HEK293 (cell line): ENCODE measurements around the gene PRKAB1.

Experiments
- GLI2 ChIP-seq: fragments of 450-650 bp; formaldehyde crosslinking; IDR thresholded peaks from 2 replicates; pipeline ENCODE4; 2017; ENCODE audit warnings: missing biosample characterization, missing genetic modification characterization, low read depth, borderline replicate concordance
- HOXD13 ChIP-seq: sonication (generic); formaldehyde crosslinking; IDR thresholded peaks from 2 replicates; pipeline ENCODE4 v1.8.0; 2022; ENCODE audit warnings: missing genetic modification reagents, borderline replicate concordance
- ZBTB8A ChIP-seq: fragments of 450-650 bp; formaldehyde crosslinking; IDR thresholded peaks from 2 replicates; pipeline ENCODE4 v1.5.1; 2016; ENCODE audit warnings: missing biosample characterization, missing genetic modification characterization
- ZEB2 ChIP-seq: fragments of 450-650 bp; formaldehyde crosslinking; IDR thresholded peaks from 2 replicates; pipeline ENCODE4 v1.5.1; 2016; ENCODE audit warnings: missing biosample characterization, missing genetic modification characterization
- ZNF335 ChIP-seq: fragments of 450-650 bp; formaldehyde crosslinking; conservative IDR thresholded peaks from 2 replicates; pipeline ENCODE4 v1.5.1; 2016; ENCODE audit warnings: missing biosample characterization, missing genetic modification characterization
- ZNF350 ChIP-seq: fragments of 450-650 bp; formaldehyde crosslinking; IDR thresholded peaks from 2 replicates; pipeline ENCODE4 v1.5.0; 2017; ENCODE audit warnings: missing biosample characterization, mild to moderate bottlenecking, missing genetic modification characterization
- ZNF416 ChIP-seq: fragments of 450-650 bp; formaldehyde crosslinking; IDR thresholded peaks from 2 replicates; pipeline ENCODE4 v1.5.1; 2016; ENCODE audit warnings: missing biosample characterization, missing genetic modification characterization
- ZNF768 ChIP-seq: fragments of 450-650 bp; formaldehyde crosslinking; IDR thresholded peaks from 2 replicates; pipeline ENCODE4 v1.5.1; 2018; ENCODE audit warnings: missing biosample characterization, mild to moderate bottlenecking, missing genetic modification characterization
- TF ChIP-seq, protein P1 (sequence below): fragments of 450-650 bp; formaldehyde crosslinking; IDR thresholded peaks from 2 replicates; pipeline ENCODE4 v1.5.1; 2016; ENCODE audit warnings: missing biosample characterization, missing genetic modification characterization
- TF ChIP-seq, protein P2 (sequence below): fragments of 450-650 bp; formaldehyde crosslinking; IDR thresholded peaks from 2 replicates; pipeline ENCODE4 v1.5.1; 2016; ENCODE audit warnings: missing biosample characterization, missing genetic modification characterization
- TF ChIP-seq, protein P3 (sequence below): fragments of 450-650 bp; formaldehyde crosslinking; IDR thresholded peaks from 2 replicates; pipeline ENCODE4 v1.5.1; 2016; ENCODE audit warnings: missing biosample characterization, missing genetic modification characterization
- TF ChIP-seq, protein P4 (sequence below): fragments of 450-650 bp; formaldehyde crosslinking; IDR thresholded peaks from 2 replicates; pipeline ENCODE4 v1.5.1; 2016; ENCODE audit warnings: missing biosample characterization, missing genetic modification characterization
- TF ChIP-seq, protein P5 (sequence below): fragments of 450-650 bp; formaldehyde crosslinking; IDR thresholded peaks from 2 replicates; pipeline ENCODE4 v1.5.1; 2016; ENCODE audit warnings: missing biosample characterization, missing genetic modification characterization
- TF ChIP-seq, protein P6 (sequence below): fragments of 450-650 bp; formaldehyde crosslinking; IDR thresholded peaks from 2 replicates; pipeline ENCODE4 v1.5.1; 2016; ENCODE audit warnings: missing biosample characterization, missing genetic modification characterization, low read depth

DNA sequence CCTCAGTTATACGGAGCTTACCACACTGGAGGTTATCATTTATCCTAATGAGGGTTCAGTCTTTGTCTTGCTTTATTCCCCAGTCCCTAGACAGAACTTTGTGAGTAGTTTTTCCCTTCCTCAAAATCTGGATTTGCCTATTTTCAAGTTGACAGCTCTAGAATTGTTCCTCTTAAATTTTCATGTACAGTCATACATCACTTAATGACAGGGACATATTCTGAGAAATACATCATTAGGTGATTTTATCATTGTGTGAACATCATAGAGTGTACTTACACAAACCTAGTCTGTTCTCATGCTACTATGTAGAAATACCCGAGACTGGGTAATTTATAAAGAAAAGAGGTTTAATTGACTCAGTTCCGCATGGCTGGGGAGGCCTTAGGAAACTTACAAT, 3.1 kb downstream of the PRKAB1 start:
- TF ChIP-seq, protein P1, sequence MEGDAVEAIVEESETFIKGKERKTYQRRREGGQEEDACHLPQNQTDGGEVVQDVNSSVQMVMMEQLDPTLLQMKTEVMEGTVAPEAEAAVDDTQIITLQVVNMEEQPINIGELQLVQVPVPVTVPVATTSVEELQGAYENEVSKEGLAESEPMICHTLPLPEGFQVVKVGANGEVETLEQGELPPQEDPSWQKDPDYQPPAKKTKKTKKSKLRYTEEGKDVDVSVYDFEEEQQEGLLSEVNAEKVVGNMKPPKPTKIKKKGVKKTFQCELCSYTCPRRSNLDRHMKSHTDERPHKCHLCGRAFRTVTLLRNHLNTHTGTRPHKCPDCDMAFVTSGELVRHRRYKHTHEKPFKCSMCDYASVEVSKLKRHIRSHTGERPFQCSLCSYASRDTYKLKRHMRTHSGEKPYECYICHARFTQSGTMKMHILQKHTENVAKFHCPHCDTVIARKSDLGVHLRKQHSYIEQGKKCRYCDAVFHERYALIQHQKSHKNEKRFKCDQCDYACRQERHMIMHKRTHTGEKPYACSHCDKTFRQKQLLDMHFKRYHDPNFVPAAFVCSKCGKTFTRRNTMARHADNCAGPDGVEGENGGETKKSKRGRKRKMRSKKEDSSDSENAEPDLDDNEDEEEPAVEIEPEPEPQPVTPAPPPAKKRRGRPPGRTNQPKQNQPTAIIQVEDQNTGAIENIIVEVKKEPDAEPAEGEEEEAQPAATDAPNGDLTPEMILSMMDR (tag by site-specific recombination) = no peak
- no peak for TF ChIP-seq ZNF416 (tag by site-specific recombination)
- TF ChIP-seq ZNF768 (tag by site-specific recombination) = no peak
- TF ChIP-seq ZBTB8A (tag by site-specific recombination) = no peak
- TF ChIP-seq HOXD13 (CRISPR knock-in tag) = no peak
- TF ChIP-seq, protein P2, sequence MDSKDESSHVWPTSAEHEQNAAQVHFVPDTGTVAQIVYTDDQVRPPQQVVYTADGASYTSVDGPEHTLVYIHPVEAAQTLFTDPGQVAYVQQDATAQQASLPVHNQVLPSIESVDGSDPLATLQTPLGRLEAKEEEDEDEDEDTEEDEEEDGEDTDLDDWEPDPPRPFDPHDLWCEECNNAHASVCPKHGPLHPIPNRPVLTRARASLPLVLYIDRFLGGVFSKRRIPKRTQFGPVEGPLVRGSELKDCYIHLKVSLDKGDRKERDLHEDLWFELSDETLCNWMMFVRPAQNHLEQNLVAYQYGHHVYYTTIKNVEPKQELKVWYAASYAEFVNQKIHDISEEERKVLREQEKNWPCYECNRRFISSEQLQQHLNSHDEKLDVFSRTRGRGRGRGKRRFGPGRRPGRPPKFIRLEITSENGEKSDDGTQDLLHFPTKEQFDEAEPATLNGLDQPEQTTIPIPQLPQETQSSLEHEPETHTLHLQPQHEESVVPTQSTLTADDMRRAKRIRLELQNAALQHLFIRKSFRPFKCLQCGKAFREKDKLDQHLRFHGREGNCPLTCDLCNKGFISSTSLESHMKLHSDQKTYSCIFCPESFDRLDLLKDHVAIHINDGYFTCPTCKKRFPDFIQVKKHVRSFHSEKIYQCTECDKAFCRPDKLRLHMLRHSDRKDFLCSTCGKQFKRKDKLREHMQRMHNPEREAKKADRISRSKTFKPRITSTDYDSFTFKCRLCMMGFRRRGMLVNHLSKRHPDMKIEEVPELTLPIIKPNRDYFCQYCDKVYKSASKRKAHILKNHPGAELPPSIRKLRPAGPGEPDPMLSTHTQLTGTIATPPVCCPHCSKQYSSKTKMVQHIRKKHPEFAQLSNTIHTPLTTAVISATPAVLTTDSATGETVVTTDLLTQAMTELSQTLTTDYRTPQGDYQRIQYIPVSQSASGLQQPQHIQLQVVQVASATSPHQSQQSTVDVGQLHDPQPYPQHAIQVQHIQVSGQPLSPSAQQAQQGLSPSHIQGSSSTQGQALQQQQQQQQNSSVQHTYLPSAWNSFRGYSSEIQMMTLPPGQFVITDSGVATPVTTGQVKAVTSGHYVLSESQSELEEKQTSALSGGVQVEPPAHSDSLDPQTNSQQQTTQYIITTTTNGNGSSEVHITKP (tag by site-specific recombination) = no peak
- TF ChIP-seq GLI2 = no peak
- TF ChIP-seq, protein P3, sequence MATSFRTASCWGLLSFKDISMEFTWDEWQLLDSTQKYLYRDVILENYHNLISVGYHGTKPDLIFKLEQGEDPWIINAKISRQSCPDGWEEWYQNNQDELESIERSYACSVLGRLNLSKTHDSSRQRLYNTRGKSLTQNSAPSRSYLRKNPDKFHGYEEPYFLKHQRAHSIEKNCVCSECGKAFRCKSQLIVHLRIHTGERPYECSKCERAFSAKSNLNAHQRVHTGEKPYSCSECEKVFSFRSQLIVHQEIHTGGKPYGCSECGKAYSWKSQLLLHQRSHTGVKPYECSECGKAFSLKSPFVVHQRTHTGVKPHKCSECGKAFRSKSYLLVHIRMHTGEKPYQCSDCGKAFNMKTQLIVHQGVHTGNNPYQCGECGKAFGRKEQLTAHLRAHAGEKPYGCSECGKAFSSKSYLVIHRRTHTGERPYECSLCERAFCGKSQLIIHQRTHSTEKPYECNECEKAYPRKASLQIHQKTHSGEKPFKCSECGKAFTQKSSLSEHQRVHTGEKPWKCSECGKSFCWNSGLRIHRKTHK = no peak
- no peak for TF ChIP-seq ZNF350
- TF ChIP-seq, protein P4, sequence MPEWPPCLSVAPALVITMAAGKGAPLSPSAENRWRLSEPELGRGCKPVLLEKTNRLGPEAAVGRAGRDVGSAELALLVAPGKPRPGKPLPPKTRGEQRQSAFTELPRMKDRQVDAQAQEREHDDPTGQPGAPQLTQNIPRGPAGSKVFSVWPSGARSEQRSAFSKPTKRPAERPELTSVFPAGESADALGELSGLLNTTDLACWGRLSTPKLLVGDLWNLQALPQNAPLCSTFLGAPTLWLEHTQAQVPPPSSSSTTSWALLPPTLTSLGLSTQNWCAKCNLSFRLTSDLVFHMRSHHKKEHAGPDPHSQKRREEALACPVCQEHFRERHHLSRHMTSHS (tag by site-specific recombination) = no peak
- no peak for TF ChIP-seq ZNF335 (tag by site-specific recombination)
- TF ChIP-seq, protein P5, sequence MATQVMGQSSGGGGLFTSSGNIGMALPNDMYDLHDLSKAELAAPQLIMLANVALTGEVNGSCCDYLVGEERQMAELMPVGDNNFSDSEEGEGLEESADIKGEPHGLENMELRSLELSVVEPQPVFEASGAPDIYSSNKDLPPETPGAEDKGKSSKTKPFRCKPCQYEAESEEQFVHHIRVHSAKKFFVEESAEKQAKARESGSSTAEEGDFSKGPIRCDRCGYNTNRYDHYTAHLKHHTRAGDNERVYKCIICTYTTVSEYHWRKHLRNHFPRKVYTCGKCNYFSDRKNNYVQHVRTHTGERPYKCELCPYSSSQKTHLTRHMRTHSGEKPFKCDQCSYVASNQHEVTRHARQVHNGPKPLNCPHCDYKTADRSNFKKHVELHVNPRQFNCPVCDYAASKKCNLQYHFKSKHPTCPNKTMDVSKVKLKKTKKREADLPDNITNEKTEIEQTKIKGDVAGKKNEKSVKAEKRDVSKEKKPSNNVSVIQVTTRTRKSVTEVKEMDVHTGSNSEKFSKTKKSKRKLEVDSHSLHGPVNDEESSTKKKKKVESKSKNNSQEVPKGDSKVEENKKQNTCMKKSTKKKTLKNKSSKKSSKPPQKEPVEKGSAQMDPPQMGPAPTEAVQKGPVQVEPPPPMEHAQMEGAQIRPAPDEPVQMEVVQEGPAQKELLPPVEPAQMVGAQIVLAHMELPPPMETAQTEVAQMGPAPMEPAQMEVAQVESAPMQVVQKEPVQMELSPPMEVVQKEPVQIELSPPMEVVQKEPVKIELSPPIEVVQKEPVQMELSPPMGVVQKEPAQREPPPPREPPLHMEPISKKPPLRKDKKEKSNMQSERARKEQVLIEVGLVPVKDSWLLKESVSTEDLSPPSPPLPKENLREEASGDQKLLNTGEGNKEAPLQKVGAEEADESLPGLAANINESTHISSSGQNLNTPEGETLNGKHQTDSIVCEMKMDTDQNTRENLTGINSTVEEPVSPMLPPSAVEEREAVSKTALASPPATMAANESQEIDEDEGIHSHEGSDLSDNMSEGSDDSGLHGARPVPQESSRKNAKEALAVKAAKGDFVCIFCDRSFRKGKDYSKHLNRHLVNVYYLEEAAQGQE = no peak
- TF ChIP-seq, protein P6, sequence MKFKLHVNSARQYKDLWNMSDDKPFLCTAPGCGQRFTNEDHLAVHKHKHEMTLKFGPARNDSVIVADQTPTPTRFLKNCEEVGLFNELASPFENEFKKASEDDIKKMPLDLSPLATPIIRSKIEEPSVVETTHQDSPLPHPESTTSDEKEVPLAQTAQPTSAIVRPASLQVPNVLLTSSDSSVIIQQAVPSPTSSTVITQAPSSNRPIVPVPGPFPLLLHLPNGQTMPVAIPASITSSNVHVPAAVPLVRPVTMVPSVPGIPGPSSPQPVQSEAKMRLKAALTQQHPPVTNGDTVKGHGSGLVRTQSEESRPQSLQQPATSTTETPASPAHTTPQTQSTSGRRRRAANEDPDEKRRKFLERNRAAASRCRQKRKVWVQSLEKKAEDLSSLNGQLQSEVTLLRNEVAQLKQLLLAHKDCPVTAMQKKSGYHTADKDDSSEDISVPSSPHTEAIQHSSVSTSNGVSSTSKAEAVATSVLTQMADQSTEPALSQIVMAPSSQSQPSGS (tag by site-specific recombination) = no peak
- TF ChIP-seq ZEB2 (tag by site-specific recombination) = no peak
